IMR-90 (cell line): Measurements from ENCODE around the gene SFSWAP. TPM values are rescaled to one million over a fixed set of nuclear protein-coding genes. Genes with fewer than 3 reads are reported as not detected.

Experiments
- ATAC-seq: fragments of 200-7000 bp; cut with Tn5 transposase; 2 replicates; pipeline ENCODE4 v1.9.1; 2020; ENCODE audit warnings: low read depth, mild to moderate bottlenecking, moderate library complexity
- BruUV-seq: library from RNA; stranded (reverse); fragments of 400-500 nt; replicated peaks from 2 replicates; lab custom pipeline; 2021; lab: Mats Ljungman, UMichigan
- CTCF ChIA-PET: fragments of 300-600 bp; formaldehyde crosslinking; extraction: SDS; loops from one replicate; lab custom pipeline; 2021; ENCODE audit warnings: antibody characterized with exemption; lab: Yijun Ruan, JAX
- POLR2A ChIA-PET: fragments of 300-600 bp; sonication (Branson Sonifier 250); formaldehyde crosslinking; loops from one replicate; lab custom pipeline; 2022; ENCODE audit warnings: antibody characterized with exemption; ENCODE audit not compliant: unreplicated experiment; lab: Charles Lee
- DNase-seq: peaks from one replicate; pipeline ENCODE4 v3.0.0; 2013
- H2AFZ ChIP-seq: replicated peaks from 2 replicates; pipeline ENCODE3; 2013; ENCODE audit warnings: low read length, mild to moderate bottlenecking; ENCODE audit not compliant: poor library complexity
- H2AK5ac ChIP-seq: 2 replicates; pipeline ENCODE4 v1.6.1; 2013; ENCODE audit warnings: low read depth, low read length, inconsistent platforms
- H2AK9ac ChIP-seq: replicated peaks from 2 replicates; pipeline ENCODE3; 2013; ENCODE audit warnings: mild to moderate bottlenecking, low read depth, low read length, moderate library complexity; ENCODE audit not compliant: poor library complexity
- H2BK120ac ChIP-seq: 2 replicates; pipeline ENCODE4 v1.6.1; 2013; ENCODE audit warnings: low read depth, low read length, inconsistent platforms
- H2BK15ac ChIP-seq: 3 replicates; pipeline ENCODE4 v1.6.1; 2013; ENCODE audit warnings: low read depth, low read length, inconsistent platforms
- H2BK20ac ChIP-seq: 2 replicates; pipeline ENCODE4 v1.6.1; 2013; ENCODE audit warnings: low read depth, mild to moderate bottlenecking, inconsistent platforms, low read length, moderate library complexity
- H2BK5ac ChIP-seq: 2 replicates; pipeline ENCODE4 v1.6.1; 2013; ENCODE audit warnings: mild to moderate bottlenecking, low read depth, low read length, inconsistent platforms; ENCODE audit not compliant: poor library complexity, severe bottlenecking
- H3K14ac ChIP-seq: replicated peaks from 2 replicates; pipeline ENCODE4 v1.6.1; 2013; ENCODE audit warnings: low read depth, low read length, inconsistent platforms
- H3K18ac ChIP-seq: 2 replicates; pipeline ENCODE4 v1.6.1; 2013; ENCODE audit warnings: low read depth, low read length, control low read depth
- H3K23ac ChIP-seq: 2 replicates; pipeline ENCODE4 v1.6.1; 2013; ENCODE audit warnings: low read depth, low read length, inconsistent platforms
- H3K27ac ChIP-seq: 2 replicates; pipeline ENCODE4 v1.5.1; 2013; ENCODE audit warnings: mild to moderate bottlenecking, control low read depth, low read length; ENCODE audit not compliant: insufficient read depth
- H3K27me3 ChIP-seq: 2 replicates; pipeline ENCODE4 v1.6.1; 2013; ENCODE audit warnings: low read length; ENCODE audit not compliant: control insufficient read depth, insufficient read depth
- H3K36me3 ChIP-seq: 2 replicates; pipeline ENCODE4 v1.6.1; 2013; ENCODE audit warnings: low read length, mixed read lengths; ENCODE audit not compliant: control insufficient read depth, insufficient read depth
- H3K4ac ChIP-seq: 2 replicates; pipeline ENCODE4 v1.6.1; 2013; ENCODE audit warnings: low read depth, low read length, inconsistent platforms
- H3K4me1 ChIP-seq: 2 replicates; pipeline ENCODE4 v1.6.1; 2013; ENCODE audit warnings: low read length, mixed read lengths; ENCODE audit not compliant: control insufficient read depth, insufficient read depth
- H3K4me2 ChIP-seq: 2 replicates; pipeline ENCODE4 v1.6.1; 2013; ENCODE audit warnings: low read depth, mild to moderate bottlenecking, control low read depth, low read length, moderate library complexity
- H3K4me3 ChIP-seq: 2 replicates; pipeline ENCODE4 v1.5.1; 2013; ENCODE audit warnings: low read depth, mild to moderate bottlenecking, control low read depth, low read length, moderate library complexity; ENCODE audit not compliant: insufficient read depth
- H3K56ac ChIP-seq: 2 replicates; pipeline ENCODE4 v1.6.1; 2013; ENCODE audit warnings: low read length, inconsistent platforms; ENCODE audit not compliant: insufficient read depth; ENCODE audit errors: extremely low read depth
- H3K79me1 ChIP-seq, 2 experiments: 2 replicates each; pipeline ENCODE4 v1.6.1; 2013; ENCODE audit warnings: low read length in 2 of 2, inconsistent platforms in 1 of 2, low read depth in 1 of 2
- H3K9ac ChIP-seq: 2 replicates; pipeline ENCODE4 v1.6.1; 2013; ENCODE audit warnings: low read depth, low read length, control low read depth
- H3K9me1 ChIP-seq: 2 replicates; pipeline ENCODE4 v1.6.1; 2013; ENCODE audit warnings: low read length, inconsistent platforms; ENCODE audit not compliant: insufficient read depth
- H3K9me3 ChIP-seq: 2 replicates; pipeline ENCODE4 v1.6.1; 2013; ENCODE audit warnings: low read length; ENCODE audit not compliant: control insufficient read depth, insufficient read depth
- H4K20me1 ChIP-seq: 2 replicates; pipeline ENCODE4 v1.6.1; 2013; ENCODE audit warnings: low read length, inconsistent platforms; ENCODE audit not compliant: insufficient read depth
- H4K5ac ChIP-seq: 2 replicates; pipeline ENCODE4 v1.6.1; 2013; ENCODE audit warnings: mild to moderate bottlenecking, low read depth, low read length, control low read depth
- H4K8ac ChIP-seq, 2 experiments: 2 replicates each; pipeline ENCODE4 v1.6.1; 2013; ENCODE audit warnings: low read depth in 2 of 2, low read length in 2 of 2, control low read depth in 1 of 2, inconsistent platforms in 1 of 2
- H4K91ac ChIP-seq: 2 replicates; pipeline ENCODE4 v1.6.1; 2013; ENCODE audit warnings: low read depth, low read length, inconsistent platforms; ENCODE audit not compliant: insufficient read depth
- CEBPB ChIP-seq: IDR thresholded peaks from 2 replicates; pipeline ENCODE4 v1.6.1; 2012; ENCODE audit warnings: low read depth, low read length, improper control_type of control experiment
- CHD1 ChIP-seq: IDR thresholded peaks from 2 replicates; pipeline ENCODE4 v1.6.1; 2012; ENCODE audit warnings: low read depth, low read length, improper control_type of control experiment
- CTCF ChIP-seq: conservative IDR thresholded peaks from 2 replicates; pipeline ENCODE4 v1.5.1; 2012; ENCODE audit warnings: mild to moderate bottlenecking, low read depth, low read length, improper control_type of control experiment
- FOS ChIP-seq: fragments of 150-350 bp; IDR thresholded peaks from 2 replicates; pipeline ENCODE4 v1.6.1; 2016; ENCODE audit warnings: low read depth, low read length
- MAFK ChIP-seq: IDR thresholded peaks from 2 replicates; pipeline ENCODE4 v1.6.1; 2012; ENCODE audit warnings: low read depth, low read length, improper control_type of control experiment
- MAZ ChIP-seq: IDR thresholded peaks from 2 replicates; pipeline ENCODE4 v1.6.1; 2012; ENCODE audit warnings: low read depth, mild to moderate bottlenecking, low read length, improper control_type of control experiment, moderate library complexity, borderline replicate concordance
- MXI1 ChIP-seq: IDR thresholded peaks from 2 replicates; pipeline ENCODE4 v1.6.1; 2012; ENCODE audit warnings: low read depth, mild to moderate bottlenecking, low read length, moderate library complexity, borderline replicate concordance
- NFE2L2 ChIP-seq: fragments of 150-350 bp; IDR thresholded peaks from 2 replicates; pipeline ENCODE4 v1.6.1; 2016; ENCODE audit warnings: low read depth, mild to moderate bottlenecking, low read length
- POLR2A ChIP-seq: IDR thresholded peaks from 2 replicates; pipeline ENCODE4 v1.6.1; 2012; ENCODE audit warnings: mild to moderate bottlenecking, low read depth, low read length
- RAD21 ChIP-seq: IDR thresholded peaks from 2 replicates; pipeline ENCODE4 v1.6.1; 2012; ENCODE audit warnings: low read length, improper control_type of control experiment
- RFX5 ChIP-seq: IDR thresholded peaks from 2 replicates; pipeline ENCODE4 v1.8.0; 2012; ENCODE audit warnings: low read depth, mild to moderate bottlenecking, low read length, moderate library complexity
- SMC3 ChIP-seq: fragments of 150-350 bp; IDR thresholded peaks from 2 replicates; pipeline ENCODE4 v1.6.1; 2016; ENCODE audit warnings: low read depth, mild to moderate bottlenecking, antibody characterized with exemption, low read length, moderate library complexity
- USF2 ChIP-seq: fragments of 150-350 bp; IDR thresholded peaks from 2 replicates; pipeline ENCODE4 v1.6.1; 2017; ENCODE audit warnings: mild to moderate bottlenecking, antibody characterized with exemption, low read length, low read depth
- whole genome bisulfite sequencing, 2 experiments: methylation state at CpG; one replicate each; pipeline versions ENCODE4 v1.1.5 to v1.1.7; 2013; ENCODE audit warnings: missing lambda C conversion rate in 2 of 2; ENCODE audit not compliant: insufficient read length in 1 of 2; ENCODE audit errors: extremely low coverage in 2 of 2; 5-methylcytosine and 5-hydroxymethylcytosine counted together
- dilution Hi-C: fragments of 300-500 bp; cut with HindIII; formaldehyde crosslinking; loops from one replicate; pipeline ENCODE4 v1.14.3; 2018; ENCODE audit warnings: low sequenced_read_pairs; ENCODE audit not compliant: unreplicated experiment
- in situ Hi-C: fragments of 300-500 bp; cut with MboI; formaldehyde crosslinking; loops from 3 replicates; pipeline ENCODE4 v1.14.3; 2019; ENCODE audit warnings: low sequenced_read_pairs, inconsistent platforms, mixed read lengths
- intact Hi-C: fragments of 100-400 bp; cut with micrococcal nuclease; formaldehyde crosslinking; loops from 2 replicates; pipeline ENCODE4 v1.10.0; 2022
- polyA plus RNA-seq, 3 experiments: library from polyadenylated mRNA; depleted of rRNA; stranded (reverse); fragments of >200 nt; gene quantifications; 2 replicates each; pipeline ENCODE4 v1.2.3, GENCODE V29; 2012; ENCODE audit warnings: low replicate concordance in 1 of 3
- total RNA-seq: library from RNA; depleted of rRNA; stranded (reverse); fragments of >200 nt; gene quantifications from 2 replicates; pipeline ENCODE4 v1.2.3, GENCODE V29; 2012

The SFSWAP gene
- total and polyA plus RNA-seq, 2 of the 4 experiments (the other 2 are of a cell fraction) = 19.7 to 22.4 TPM

GRCh38 chr12:131704509-131704908 is 6.4 kb upstream of the SFSWAP start:
- H4K91ac ChIP-seq = no peak overlapping the region
- ChIA-PET POLR2A (no interaction called here), CTCF (no interaction called here)
- no peak overlapping the region for H3K4ac ChIP-seq
- WGBS, 2 experiments = no CpG with 5 or more reads among the region's 2 CpGs
- H3K36me3 ChIP-seq = no peaks in the 10 kb centered on the region
- no peak overlapping the region for H2BK20ac ChIP-seq
- dilution Hi-C loops = no loop called here
- no peaks in the 10 kb centered on the region for H4K20me1 ChIP-seq
- no peak overlapping the region for H4K8ac ChIP-seq
- DNase-seq (no peak), ATAC-seq (no peak)
- H3K9me3 ChIP-seq = peaks cover 4% of the 10 kb centered on the region
- no peak overlapping the region for H4K5ac ChIP-seq
- no peak overlapping the region for H2AK9ac ChIP-seq
- H3K4me1 ChIP-seq = no peaks in the 10 kb centered on the region
- no peak overlapping the region for H2BK15ac ChIP-seq
- no peak overlapping the region for H3K4me2 ChIP-seq
- BruUV-seq = no TSS peak
- H3K9ac ChIP-seq = no peak overlapping the region
- H3K18ac ChIP-seq = no peak overlapping the region
- no peak overlapping the region for H3K27ac ChIP-seq
- no peak overlapping the region for H3K4me3 ChIP-seq
- no peak overlapping the region for H2BK120ac ChIP-seq
- in situ Hi-C loops = loop anchor here (25.0 kb wide), 1 partner anchor 892 kb away; no protein-coding TSS in a partner anchor
- H2BK5ac ChIP-seq = no peak overlapping the region
- intact Hi-C loops = no loop called here
- no peak overlapping the region for H3K23ac ChIP-seq
- H3K27me3 ChIP-seq = no peaks in the 10 kb centered on the region
- H2AK5ac ChIP-seq = no peak overlapping the region
- H2AFZ ChIP-seq = no peak overlapping the region
- TF ChIP-seq SMC3 (no peak), MAFK (no peak), FOS (no peak), RAD21 (no peak), MAZ (no peak), RFX5 (no peak), CEBPB (no peak), USF2 (no peak), POLR2A (no peak), NFE2L2 (no peak), CTCF (no peak), CHD1 (no peak), MXI1 (no peak)
- no peaks in the 10 kb centered on the region for H3K79me1 ChIP-seq
- H3K56ac ChIP-seq = no peak overlapping the region
- no peak overlapping the region for H3K14ac ChIP-seq
- no peaks in the 10 kb centered on the region for H3K9me1 ChIP-seq
